ENCODE measurements around the gene EHBP1L1.
A peak's percentile ranks its signal among the peaks of the same experiment; 100 is the strongest.

Gene EHBP1L1

GRCh38 chr11:65545853-65546216, 30.0 kb upstream of the EHBP1L1 start:
- DNase-seq, result no peak

DNA sequence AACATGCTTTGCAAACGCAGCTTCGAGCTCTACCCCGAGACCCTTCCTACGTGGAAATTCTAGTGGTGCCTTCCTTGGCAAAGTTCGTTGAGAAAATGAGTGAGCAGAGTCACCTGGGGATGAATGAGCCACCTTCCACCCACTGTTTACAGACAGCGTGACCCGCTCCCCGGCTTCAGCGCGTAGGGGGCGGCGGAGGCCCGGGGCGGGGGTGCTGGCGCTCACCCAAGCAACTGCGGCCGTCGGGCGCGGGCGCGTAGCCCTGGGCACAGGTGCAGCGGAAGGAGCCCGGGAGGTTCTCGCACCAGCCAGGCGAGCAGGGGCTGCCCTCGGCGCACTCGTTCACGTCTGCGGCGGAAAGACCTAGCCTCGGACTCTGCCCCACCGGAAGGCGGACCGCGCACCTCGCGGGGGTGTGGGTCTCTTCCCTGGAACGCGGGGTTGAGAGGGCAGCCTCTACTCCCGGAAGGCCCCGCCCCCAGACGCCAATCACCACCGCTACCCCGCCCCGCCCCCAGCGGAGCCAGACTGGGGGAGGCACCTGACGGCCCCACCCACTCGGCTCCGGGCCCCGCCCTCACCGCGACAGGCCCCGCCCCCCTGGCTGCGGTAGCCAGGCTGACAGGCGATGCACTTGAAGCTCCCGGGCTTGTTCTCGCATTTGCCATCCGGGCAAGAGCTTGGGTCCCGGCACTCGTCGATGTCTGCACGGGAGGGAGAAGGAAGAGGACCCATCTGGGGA, 29.5 kb upstream of the EHBP1L1 start:
- peak; percentile 79 for DNase-seq

GRCh38 chr11:65547446-65548125, 28.3 kb upstream of the EHBP1L1 start:
- DNase-seq, result no peak

- DNase-seq, result no peak
These were observed 27.5 kb upstream of the EHBP1L1 start for GRCh38 chr11:65548395-65548794.

DNA sequence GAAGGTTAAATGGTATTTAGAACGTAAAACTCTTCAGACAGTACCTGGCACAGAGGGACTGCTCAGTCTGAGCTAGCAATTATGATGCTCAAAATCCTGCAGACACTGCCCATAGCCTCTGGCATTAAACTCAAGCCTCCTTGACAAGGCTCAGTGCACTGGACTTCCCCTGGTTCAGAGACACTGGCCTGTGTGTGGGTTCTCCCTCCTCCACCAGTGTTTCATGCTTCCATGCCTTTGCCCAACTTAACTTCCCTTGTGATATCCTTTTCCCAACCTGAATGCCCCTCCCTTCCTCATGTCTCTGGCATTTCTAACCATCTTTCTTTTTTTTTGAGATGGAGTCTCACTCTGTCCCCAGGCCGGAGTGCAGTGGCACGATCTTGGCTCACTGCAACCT, 26.8 kb upstream of the EHBP1L1 start:
- no peak for DNase-seq

DNA sequence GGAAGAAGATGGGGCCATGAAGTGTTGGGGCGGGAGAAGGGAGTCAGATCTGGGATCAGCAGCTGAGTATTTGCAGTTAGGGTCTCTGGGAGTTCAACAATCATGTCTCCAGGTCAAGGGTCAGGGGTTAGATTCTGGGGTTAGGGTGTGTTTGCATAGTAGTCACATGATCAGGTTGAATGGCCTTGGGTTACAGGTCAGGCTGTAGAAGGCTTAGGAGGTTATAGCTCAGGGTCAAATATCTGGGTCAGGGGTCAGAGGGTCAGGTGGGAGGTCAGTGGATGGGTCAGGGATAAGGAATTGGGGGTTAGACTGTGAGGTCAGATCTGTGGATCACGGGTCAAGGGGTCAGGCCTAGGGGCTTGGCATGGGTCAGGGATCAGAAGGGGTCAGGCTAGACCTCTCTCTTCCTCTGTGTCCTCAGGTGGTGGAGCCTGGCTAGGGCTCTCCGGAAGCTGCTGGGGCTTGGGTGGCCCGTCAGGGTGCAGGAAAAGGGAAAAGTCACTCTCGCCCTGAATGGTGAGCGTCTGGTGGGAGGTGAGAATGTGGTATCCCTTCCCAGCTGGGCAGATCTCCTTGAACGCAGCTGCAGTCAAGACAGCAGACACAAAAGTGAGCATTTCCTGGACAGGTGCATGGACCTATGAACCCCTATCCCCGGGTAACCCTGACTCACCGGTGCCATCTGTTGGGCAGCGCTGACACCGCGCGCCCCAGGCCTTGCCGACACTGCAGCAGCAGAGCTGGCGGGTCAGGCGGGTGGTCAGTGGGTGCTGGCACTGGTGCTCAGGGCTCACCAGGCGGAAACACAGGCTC, 24.1 kb upstream of the EHBP1L1 start:
- peak; percentile 46 for DNase-seq

DNA sequence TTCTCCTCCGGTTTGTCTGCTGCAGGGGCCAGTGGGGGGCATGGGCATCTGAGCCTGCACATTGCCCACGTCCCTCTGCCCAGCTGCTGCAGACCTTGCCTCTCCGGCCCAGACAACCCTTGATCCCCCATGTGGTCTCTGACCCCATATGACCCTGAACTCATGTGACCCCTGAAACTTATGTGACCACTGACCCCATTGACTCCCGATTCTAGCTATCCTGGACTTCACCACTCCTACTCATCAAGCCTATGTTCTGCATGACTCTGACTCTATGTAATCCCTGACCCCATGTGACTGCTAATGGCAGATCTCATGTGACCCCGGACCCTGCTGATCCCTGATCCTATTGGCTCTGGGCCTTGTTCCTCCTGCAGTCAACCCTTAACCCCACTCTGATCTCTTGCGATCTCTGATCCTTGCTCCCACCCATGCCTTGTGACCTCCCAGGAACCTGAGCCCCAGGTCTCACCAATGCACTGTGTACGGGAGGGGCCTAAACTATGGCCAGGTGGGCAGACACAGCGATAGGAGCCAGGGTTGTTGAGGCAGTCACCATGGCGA, 23.4 kb upstream of the EHBP1L1 start:
- DNase-seq, result no peak

GRCh38 chr11:65553301-65554001, 22.4 kb upstream of the EHBP1L1 start:
- DNase-seq, result no peak

DNA sequence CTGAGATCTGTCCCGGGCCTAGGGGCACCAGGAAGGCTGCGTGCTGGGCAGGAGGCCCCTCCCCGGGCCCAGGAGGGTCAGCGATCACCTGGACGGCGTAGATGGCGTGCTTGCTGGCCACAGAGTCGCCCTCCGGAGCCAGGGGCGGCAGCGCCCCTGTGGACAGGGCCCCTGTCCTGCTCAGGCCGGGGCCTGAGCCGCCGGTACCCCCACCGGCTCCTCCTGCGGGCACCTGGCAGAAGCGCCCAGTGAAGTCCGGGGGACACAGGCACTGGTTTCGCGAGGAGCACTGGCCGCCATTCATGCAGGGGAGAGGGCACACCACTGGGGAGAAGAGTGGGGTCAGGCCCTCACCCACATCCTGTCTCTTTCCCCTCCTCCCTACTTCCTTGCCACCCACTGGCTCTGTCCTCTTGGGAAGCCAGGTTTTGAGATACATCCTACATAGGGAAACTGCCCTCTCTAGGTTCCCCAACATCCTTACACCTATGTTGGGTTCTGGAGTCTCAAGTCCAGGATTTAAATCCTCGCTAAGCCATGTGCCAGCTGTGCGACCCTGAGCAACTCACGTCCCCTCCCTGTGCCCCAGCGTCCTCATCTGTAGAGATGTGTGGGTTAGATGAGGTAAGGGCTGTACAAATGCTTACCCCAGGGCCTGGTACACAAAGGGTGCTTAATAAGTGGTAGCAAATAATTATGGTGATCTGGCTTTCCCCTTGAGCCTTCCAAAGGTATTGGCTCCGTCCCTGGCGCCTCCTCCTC, 21.6 kb upstream of the EHBP1L1 start:
- DNase-seq, result no peak

GRCh38 chr11:65554842-65555430, 20.9 kb upstream of the EHBP1L1 start:
- no peak for DNase-seq

DNA sequence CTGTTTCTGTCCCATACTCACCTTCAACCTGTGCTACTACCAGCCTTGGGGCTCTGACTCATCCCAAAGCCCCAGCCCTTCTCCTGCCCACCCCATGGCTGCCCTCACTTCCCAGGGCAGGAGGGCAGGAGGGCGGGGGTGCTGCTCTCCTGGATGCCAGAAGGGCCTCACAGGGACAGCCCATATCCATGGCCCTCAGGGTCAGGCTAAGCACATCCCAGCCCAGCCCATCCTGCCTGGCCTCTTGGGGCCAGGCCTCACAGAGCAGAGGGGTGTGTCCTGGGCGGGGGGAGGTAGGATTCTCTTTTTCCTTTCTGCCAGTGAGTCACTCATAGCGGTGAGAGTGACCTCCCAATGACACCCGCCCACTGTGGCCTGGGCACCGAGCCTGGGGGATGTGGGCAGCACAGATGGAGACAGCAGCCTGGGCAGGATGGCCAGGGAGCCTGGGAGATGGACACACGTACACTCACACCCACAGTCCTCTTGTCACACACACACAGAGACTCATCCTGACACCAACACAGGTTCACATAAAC, 20.1 kb upstream of the EHBP1L1 start:
- DNase-seq, result no peak

GRCh38 chr11:65556470-65557279, 19.2 kb upstream of the EHBP1L1 start:
- DNase-seq, result no peak

DNA sequence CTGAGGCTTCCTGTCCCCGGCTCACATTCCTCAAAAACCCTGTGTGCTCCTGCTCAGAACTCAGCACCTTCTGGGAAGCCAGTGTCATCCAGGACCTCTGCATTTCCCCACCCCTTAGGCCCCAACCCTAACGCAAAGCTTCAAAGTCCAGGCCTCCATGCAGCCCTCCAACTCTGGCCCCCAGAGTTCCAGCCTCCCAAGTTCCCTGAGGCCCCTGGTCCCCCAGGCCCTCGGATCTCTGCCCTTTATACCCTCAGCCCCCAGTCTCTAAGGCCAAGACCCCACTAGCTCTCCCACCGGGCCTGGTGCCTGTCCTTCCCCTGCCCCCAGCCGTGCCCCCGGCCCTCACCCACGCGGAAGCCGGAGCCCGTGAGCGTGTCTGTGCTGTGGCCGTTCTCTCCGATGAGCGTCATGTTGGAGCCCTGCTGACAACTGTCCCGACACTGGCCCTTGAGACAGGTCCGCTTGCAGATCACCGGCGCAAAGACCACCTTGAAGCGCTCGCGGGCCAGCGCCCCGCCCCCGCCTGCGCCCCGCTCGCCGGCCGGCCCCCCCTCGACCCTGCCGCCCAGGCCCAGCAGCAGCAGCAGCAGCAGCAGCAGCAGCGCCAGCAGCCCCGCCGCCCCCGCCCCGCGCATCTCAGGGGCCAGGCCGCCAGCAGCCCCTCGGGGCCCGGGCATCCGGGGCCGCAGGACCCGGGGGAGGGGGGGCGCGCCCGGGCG, 18.4 kb upstream of the EHBP1L1 start:
- DNase-seq, result peak; percentile 40

DNA sequence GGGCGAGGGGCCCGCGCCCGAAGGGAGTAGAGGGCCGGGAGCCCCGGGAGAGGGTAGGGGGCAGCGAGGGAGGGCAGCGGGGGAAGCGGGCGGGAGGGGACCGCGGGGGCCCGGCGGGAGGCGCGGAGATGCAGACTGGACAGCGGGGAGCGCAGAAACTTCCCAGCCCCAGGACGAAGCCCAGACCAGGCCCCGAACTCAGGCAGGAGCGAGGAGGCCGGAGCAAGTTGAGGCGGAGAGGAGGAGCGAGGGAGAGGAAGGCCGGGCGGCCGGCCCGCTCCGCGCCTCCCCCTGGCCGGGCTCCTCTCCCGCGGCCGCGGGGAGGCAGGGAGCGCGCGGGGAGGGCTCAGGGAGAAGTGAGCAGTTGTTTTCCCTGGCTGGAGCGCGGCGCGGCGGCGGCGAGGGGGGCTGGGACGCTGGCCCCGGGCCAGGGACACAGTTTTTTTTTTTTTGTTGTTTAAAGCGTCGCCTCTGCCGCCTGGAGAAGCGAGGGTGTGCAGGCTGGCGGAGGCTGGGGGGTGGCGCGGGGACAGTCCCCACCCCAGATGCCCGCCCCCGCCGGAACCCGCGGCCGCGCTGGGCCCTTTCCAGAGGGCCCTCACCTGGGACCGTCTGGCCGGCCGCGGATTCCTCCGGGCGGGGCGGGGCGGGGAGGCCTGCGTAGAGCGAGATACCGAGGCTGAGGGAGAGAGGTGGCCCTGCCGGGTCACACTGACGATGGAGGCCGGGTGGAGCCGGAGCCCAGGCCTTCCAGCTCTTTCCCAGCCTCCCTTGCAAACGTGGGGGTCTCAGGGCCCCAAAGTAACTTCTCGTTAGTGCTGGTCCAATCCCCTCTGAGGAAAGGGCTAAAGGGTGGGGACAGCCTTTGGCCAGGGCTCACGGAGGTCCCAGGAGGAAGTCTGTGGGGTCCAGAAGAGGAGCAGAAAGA, 17.6 kb upstream of the EHBP1L1 start, which contains the start of gene LTBP3:
Gene LTBP3, minus strand, starts transcription at position 358 of the 928 bp plus-strand sequence. CDS start 400 bp downstream, outside the sequence.
- peak; percentile 84 for DNase-seq

GRCh38 chr11:65558930-65559509, 16.8 kb upstream of the EHBP1L1 start:
- no peak for DNase-seq

GRCh38 chr11:65559535-65559934, 16.3 kb upstream of the EHBP1L1 start:
- DNase-seq, result no peak

GRCh38 chr11:65559951-65560537, 15.8 kb upstream of the EHBP1L1 start:
- no peak for DNase-seq

Data from right kidney (tissue), 1 donor.